Measurements from ENCODE around the gene TMPRSS3.

DNA sequence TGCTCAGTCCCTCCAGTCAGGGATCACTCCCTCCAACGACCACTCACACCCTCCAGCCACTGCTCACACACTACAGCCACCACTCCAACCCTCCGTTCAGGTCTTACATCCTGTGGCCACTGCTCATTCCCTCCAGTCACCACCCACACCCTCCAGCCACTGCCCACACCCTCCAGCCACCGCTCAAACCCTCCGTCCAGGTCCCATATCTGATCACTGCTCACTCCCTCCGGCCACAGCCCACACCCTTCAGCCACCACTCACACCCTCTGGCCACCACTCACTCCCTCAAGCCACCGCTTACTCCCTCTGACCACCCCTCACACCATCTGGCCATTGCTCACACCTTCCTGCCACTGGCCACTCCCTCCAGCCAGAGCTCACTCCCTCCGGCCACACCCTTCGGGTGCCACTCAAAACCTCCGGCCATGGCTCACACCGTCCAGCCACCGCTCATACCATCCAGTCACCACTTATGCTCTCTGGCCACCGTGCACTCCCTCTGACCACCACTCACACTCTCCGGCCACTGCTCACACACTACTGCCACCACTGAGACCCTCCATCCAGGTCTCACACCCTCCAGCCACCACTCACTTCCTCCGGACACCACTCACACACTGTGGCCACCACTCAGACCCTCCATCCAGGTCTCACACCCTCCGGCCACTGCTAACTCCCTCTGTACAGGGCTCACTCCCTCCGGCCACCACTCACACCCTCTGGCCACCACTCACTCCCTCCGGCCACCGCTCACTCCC, 24.8 kb downstream of the TMPRSS3 start:
- TF ChIP-seq, protein P1, sequence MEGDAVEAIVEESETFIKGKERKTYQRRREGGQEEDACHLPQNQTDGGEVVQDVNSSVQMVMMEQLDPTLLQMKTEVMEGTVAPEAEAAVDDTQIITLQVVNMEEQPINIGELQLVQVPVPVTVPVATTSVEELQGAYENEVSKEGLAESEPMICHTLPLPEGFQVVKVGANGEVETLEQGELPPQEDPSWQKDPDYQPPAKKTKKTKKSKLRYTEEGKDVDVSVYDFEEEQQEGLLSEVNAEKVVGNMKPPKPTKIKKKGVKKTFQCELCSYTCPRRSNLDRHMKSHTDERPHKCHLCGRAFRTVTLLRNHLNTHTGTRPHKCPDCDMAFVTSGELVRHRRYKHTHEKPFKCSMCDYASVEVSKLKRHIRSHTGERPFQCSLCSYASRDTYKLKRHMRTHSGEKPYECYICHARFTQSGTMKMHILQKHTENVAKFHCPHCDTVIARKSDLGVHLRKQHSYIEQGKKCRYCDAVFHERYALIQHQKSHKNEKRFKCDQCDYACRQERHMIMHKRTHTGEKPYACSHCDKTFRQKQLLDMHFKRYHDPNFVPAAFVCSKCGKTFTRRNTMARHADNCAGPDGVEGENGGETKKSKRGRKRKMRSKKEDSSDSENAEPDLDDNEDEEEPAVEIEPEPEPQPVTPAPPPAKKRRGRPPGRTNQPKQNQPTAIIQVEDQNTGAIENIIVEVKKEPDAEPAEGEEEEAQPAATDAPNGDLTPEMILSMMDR (conservative IDR thresholded peaks at IDR 0.05): no peak
- no peak for TF ChIP-seq ZFX (IDR thresholded peaks at IDR 0.05)
